ENCODE results near the gene PDE4B. TPM values are rescaled to one million over a fixed set of nuclear protein-coding genes. Genes with fewer than 3 reads are reported as not detected.

PDE4B gene
- total RNA-seq, 2 donors from 2014 or later: 14.0 to 17.1 TPM

- intact Hi-C loops (cut with DNase I): loop anchor here (5.0 to 10.0 kb wide), 3 partner anchors 275 to 1633 kb away; no protein-coding TSS in a partner anchor
Observed at GRCh38 chr1:66239834-66240233, 447.1 kb downstream of the PDE4B start.

GRCh38 chr1:66240491-66241484 lies 448.1 kb downstream of the PDE4B start:
- intact Hi-C loops (cut with DNase I): loop anchor here (5.0 to 10.0 kb wide), 3 partner anchors 276 to 1633 kb away; no protein-coding TSS in a partner anchor

More at GRCh38 chr1:66239834-66240233, 447.1 kb downstream of the PDE4B start:
- no peak for DNase-seq (ENCODE audit: low spot score)

GRCh38 chr1:66242646-66243547 lies 450.2 kb downstream of the PDE4B start:
- intact Hi-C loops (cut with DNase I): loop anchor here (5.0 to 10.0 kb wide), 3 partner anchors 278 to 1636 kb away; no protein-coding TSS in a partner anchor
- peak; percentile 95 for DNase-seq (ENCODE audit: low spot score)

More at GRCh38 chr1:66240491-66241484, 448.1 kb downstream of the PDE4B start:
- DNase-seq (ENCODE audit: low spot score): no peak

GRCh38 chr1:66243548-66244130 lies 450.9 kb downstream of the PDE4B start:
- no peak for DNase-seq (ENCODE audit: low spot score)
- intact Hi-C loops (cut with DNase I): loop anchor here (5.0 to 10.0 kb wide), 3 partner anchors 279 to 1636 kb away; no protein-coding TSS in a partner anchor

GRCh38 chr1:66244429-66244828 lies 451.7 kb downstream of the PDE4B start:
- DNase-seq (ENCODE audit: low spot score): no peak
- intact Hi-C loops (cut with DNase I): loop anchor here (5.0 to 10.0 kb wide), 3 partner anchors 280 to 1637 kb away; no protein-coding TSS in a partner anchor

- intact Hi-C loops (cut with DNase I): loop anchor here in 1 of 2 donors (10.0 kb wide), 1 partner anchor 281 kb away; no protein-coding TSS in a partner anchor
Observed at GRCh38 chr1:66245691-66246090, 453.0 kb downstream of the PDE4B start.

GRCh38 chr1:66246351-66247269 lies 453.9 kb downstream of the PDE4B start:
- intact Hi-C loops (cut with DNase I): loop anchor here in 1 of 2 donors (10.0 kb wide), 1 partner anchor 282 kb away; no protein-coding TSS in a partner anchor
- no peak for DNase-seq (ENCODE audit: low spot score)

More at GRCh38 chr1:66245691-66246090, 453.0 kb downstream of the PDE4B start:
- DNase-seq (ENCODE audit: low spot score): no peak

GRCh38 chr1:66247415-66248208 lies 454.9 kb downstream of the PDE4B start:
- intact Hi-C loops (cut with DNase I): loop anchor here in 1 of 2 donors (10.0 kb wide), 1 partner anchor 283 kb away; no protein-coding TSS in a partner anchor
- DNase-seq (ENCODE audit: low spot score): no peak

- intact Hi-C loops (cut with DNase I): loop anchor here in 1 of 2 donors (10.0 kb wide), 1 partner anchor 283 kb away; no protein-coding TSS in a partner anchor
Observed at GRCh38 chr1:66248257-66248656, 455.6 kb downstream of the PDE4B start.

GRCh38 chr1:66248746-66249145 lies 456.1 kb downstream of the PDE4B start:
- intact Hi-C loops (cut with DNase I): loop anchor here in 1 of 2 donors (10.0 kb wide), 1 partner anchor 284 kb away; no protein-coding TSS in a partner anchor
- no peak for DNase-seq (ENCODE audit: low spot score)

More at GRCh38 chr1:66248257-66248656, 455.6 kb downstream of the PDE4B start:
- no peak for DNase-seq (ENCODE audit: low spot score)

- DNase-seq (ENCODE audit: low spot score): no peak
- intact Hi-C loops (cut with DNase I): loop anchor here (5.0 kb wide), 1 partner anchor 197 kb away; no protein-coding TSS in a partner anchor
Observed at GRCh38 chr1:66250075-66250474, 457.4 kb downstream of the PDE4B start.

GRCh38 chr1:66250478-66250877 lies 457.8 kb downstream of the PDE4B start:
- DNase-seq (ENCODE audit: low spot score): no peak
- intact Hi-C loops (cut with DNase I): loop anchor here (5.0 kb wide), 1 partner anchor 197 kb away; no protein-coding TSS in a partner anchor

- intact Hi-C loops (cut with DNase I): loop anchor here (5.0 kb wide), 1 partner anchor 196 kb away; no protein-coding TSS in a partner anchor
- no peak for DNase-seq (ENCODE audit: low spot score)
Observed at GRCh38 chr1:66251546-66251945, 458.9 kb downstream of the PDE4B start.

- no peak for DNase-seq (ENCODE audit: low spot score)
- intact Hi-C loops (cut with DNase I): loop anchor here (5.0 kb wide), 1 partner anchor 194 kb away; no protein-coding TSS in a partner anchor
Observed at GRCh38 chr1:66253330-66253921, 460.7 kb downstream of the PDE4B start.

GRCh38 chr1:66254785-66255184 lies 462.1 kb downstream of the PDE4B start:
- no peak for DNase-seq (ENCODE audit: low spot score)
- intact Hi-C loops (cut with DNase I): loop anchor here (5.0 kb wide), 2 partner anchors 193 to 248 kb away; no protein-coding TSS in a partner anchor
